ENCODE data around the gene CD200R1. TPM values are rescaled to one million over a fixed set of nuclear protein-coding genes. Genes with fewer than 3 reads are reported as not detected.

Gene CD200R1
- total RNA-seq, 2 donors from 2014 or later = 0.23 to 2.2 TPM

DNA sequence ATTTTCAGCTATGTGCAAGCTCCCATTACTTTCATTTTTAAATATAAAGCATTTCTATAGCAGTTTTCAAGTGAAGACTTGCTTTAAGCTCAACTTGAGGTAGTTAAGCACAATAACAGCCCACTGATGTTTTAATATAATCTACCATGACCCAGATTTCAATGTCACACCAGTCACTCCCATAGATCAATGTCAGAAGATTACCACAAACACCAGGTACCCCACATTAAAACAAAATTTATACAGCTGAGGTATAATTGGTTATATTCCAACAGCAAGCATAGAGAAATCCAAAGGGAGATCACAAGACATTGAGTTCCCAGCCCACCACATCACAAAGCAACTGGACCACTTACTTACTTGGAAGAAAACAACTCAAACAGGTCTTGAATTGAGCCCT, 38.7 kb upstream of the CD200R1 start:
- no peaks in the 10 kb centered on the region for H3K36me3 ChIP-seq
- H3K27ac ChIP-seq = no peak overlapping the region
- no peaks in the 10 kb centered on the region for H3K27me3 ChIP-seq (replicated peaks; ENCODE audit: insufficient read depth)
- DNase-seq (ENCODE audit: low spot score) = no peak
- no peaks in the 10 kb centered on the region for H3K9me3 ChIP-seq
- H3K4me1 ChIP-seq (replicated peaks) = no peaks in the 10 kb centered on the region
- intact Hi-C loops (cut with DNase I) = no loop called here
- H3K4me3 ChIP-seq = no peak overlapping the region
- TF ChIP-seq, protein P1, sequence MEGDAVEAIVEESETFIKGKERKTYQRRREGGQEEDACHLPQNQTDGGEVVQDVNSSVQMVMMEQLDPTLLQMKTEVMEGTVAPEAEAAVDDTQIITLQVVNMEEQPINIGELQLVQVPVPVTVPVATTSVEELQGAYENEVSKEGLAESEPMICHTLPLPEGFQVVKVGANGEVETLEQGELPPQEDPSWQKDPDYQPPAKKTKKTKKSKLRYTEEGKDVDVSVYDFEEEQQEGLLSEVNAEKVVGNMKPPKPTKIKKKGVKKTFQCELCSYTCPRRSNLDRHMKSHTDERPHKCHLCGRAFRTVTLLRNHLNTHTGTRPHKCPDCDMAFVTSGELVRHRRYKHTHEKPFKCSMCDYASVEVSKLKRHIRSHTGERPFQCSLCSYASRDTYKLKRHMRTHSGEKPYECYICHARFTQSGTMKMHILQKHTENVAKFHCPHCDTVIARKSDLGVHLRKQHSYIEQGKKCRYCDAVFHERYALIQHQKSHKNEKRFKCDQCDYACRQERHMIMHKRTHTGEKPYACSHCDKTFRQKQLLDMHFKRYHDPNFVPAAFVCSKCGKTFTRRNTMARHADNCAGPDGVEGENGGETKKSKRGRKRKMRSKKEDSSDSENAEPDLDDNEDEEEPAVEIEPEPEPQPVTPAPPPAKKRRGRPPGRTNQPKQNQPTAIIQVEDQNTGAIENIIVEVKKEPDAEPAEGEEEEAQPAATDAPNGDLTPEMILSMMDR (IDR thresholded peaks at IDR 0.05) = no peak
- no peak for TF ChIP-seq POLR2AphosphoS5 (IDR thresholded peaks at IDR 0.05)
- TF ChIP-seq POLR2A (IDR thresholded peaks at IDR 0.05) = no peak

DNA sequence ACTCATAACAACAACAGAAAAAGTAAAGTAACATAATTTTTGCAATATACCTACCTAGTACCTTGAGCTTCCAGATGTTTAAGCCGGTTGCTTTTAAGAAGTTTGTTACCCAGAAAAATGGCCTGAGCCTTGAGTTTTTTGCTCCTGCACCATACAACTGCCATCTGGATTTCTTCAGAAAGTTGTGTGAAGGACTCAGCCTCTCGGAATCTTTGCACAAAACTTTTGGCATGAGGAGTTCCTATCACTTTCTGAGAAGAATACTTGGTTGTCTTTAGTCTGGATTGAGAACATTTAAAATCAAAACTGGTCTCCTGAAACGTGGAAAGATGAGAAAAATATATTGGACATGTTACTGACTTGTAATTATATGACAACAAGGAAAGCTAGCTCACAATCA, 33.2 kb upstream of the CD200R1 start:
- WGBS = 79% methylated on average over 3 of the region's 3 CpGs
- TF ChIP-seq, protein P1 (IDR thresholded peaks at IDR 0.05) = no peak
- intact Hi-C loops (cut with DNase I) = no loop called here
- no peak overlapping the region for H3K27ac ChIP-seq
- peaks cover 0 to 4% of the 10 kb centered on the region in 2 donors for H3K36me3 ChIP-seq
- no peak overlapping the region for H3K4me3 ChIP-seq
- no peak for DNase-seq (ENCODE audit: low spot score)
- no peaks in the 10 kb centered on the region for H3K27me3 ChIP-seq (replicated peaks; ENCODE audit: insufficient read depth)
- no peaks in the 10 kb centered on the region for H3K4me1 ChIP-seq (replicated peaks)
- no peaks in the 10 kb centered on the region for H3K9me3 ChIP-seq

DNA sequence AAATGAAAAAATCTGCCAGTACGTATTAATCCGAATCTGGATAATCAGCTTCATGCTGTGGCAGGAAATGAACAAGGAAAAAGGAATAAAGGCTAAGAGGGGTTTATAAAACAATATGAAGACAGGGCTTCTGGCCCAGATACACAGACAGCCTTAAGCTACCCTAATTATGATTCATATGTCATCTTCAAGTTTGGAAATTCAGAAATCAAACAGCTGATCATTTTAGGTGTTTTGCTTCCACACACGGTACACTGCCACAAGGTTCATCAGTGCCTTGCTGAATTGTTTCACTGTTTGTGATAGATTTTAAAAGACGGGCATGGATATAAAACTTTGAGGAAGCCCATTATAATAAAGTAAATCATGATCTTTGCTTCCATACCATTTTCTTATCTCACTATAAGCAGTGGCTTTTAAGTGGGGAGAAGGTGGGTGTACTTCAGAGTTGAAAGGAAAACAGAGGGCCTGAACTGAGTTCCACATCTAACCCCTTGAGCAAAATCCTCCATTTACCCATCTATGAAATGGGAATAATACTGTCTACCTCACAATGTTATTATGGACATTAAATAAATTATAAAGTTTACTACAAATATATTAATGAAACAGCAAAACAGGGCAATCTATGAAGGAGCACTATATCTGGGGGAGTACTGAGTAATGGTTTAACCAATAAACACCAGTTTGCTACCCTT, 31.6 kb upstream of the CD200R1 start:
- intact Hi-C loops (cut with DNase I) = no loop called here
- WGBS = 82% methylated on average over 4 of the region's 4 CpGs
- Histone ChIP-seq H3K4me3 (no peak overlapping the region), H3K36me3 (peaks cover 0 to 4% of the 10 kb centered on the region in 2 donors), H3K27ac (no peak overlapping the region), H3K9me3 (no peaks in the 10 kb centered on the region), H3K4me1 (replicated peaks) (no peaks in the 10 kb centered on the region), H3K27me3 (replicated peaks; ENCODE audit: insufficient read depth) (no peaks in the 10 kb centered on the region)
- no peak for TF ChIP-seq POLR2AphosphoS5 (IDR thresholded peaks at IDR 0.05)
- TF ChIP-seq, protein P1 (IDR thresholded peaks at IDR 0.05) = no peak
- no peak for TF ChIP-seq POLR2A (IDR thresholded peaks at IDR 0.05)
- DNase-seq (ENCODE audit: low spot score) = no peak

DNA sequence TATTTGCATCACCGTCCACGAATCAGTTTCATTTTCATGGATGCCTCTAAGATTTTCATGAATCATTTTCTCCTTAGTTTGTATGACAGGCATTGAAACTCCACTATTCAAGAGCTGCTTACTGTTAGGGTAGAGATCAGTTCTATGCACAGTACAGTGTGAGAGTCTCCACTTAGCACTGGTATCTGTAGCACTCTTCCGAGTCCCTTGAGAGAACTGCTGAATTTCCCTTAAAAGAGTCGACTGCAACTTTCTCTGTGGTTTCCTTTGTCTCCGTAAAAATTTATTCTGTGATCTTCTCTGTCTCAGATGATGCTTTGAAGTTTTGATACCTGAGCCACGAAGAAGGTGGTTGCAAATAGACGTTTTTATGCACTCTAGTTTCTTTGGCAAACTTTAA, 30.7 kb upstream of the CD200R1 start:
- DNase-seq (ENCODE audit: low spot score) = no peak
- Histone ChIP-seq H3K9me3 (no peaks in the 10 kb centered on the region), H3K27ac (no peak overlapping the region), H3K4me1 (replicated peaks) (no peaks in the 10 kb centered on the region), H3K27me3 (replicated peaks; ENCODE audit: insufficient read depth) (no peaks in the 10 kb centered on the region), H3K4me3 (no peak overlapping the region), H3K36me3 (peaks cover 0 to 4% of the 10 kb centered on the region in 2 donors)
- WGBS = 59% methylated on average over 7 of the region's 7 CpGs
- intact Hi-C loops (cut with DNase I) = no loop called here
- TF ChIP-seq POLR2A (IDR thresholded peaks at IDR 0.05) = no peak

DNA sequence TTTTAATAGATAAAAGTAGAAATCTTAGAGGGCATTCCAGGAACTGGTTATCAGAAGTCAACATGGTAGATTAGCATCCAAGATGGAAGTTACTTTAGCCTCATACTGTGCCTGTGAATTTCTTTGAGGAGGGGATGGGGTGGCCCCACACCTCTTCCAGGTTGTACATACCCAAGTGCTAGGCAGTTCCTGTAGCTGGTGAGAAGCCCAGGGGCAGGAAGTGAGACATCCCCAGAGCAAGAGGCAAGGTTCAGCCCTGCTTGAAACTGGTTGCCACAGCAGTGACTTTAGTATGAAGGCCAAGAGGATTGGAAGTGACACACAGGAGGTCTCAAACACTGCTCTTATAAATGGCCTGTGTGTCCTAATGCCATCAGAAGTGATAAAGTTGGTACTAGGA, 27.8 kb upstream of the CD200R1 start:
- H3K36me3 ChIP-seq = peaks cover 0 to 3% of the 10 kb centered on the region in 2 donors
- no peak overlapping the region for H3K4me3 ChIP-seq
- H3K9me3 ChIP-seq = no peaks in the 10 kb centered on the region
- DNase-seq (ENCODE audit: low spot score) = no peak
- intact Hi-C loops (cut with DNase I) = no loop called here
- TF ChIP-seq POLR2A (IDR thresholded peaks at IDR 0.05) = no peak
- no peak for TF ChIP-seq POLR2AphosphoS5 (IDR thresholded peaks at IDR 0.05)
- TF ChIP-seq, protein P1 (IDR thresholded peaks at IDR 0.05) = no peak
- no peaks in the 10 kb centered on the region for H3K4me1 ChIP-seq (replicated peaks)
- H3K27me3 ChIP-seq (replicated peaks; ENCODE audit: insufficient read depth) = no peaks in the 10 kb centered on the region
- H3K27ac ChIP-seq = no peak overlapping the region

Data from prostate gland (tissue), 2 donors.